G401 (cell line): ENCODE results near the gene DLG1. TPM values are rescaled to one million over a fixed set of nuclear protein-coding genes. Genes with fewer than 3 reads are reported as not detected.

Source experiments
- DNase-seq: peaks from one replicate; pipeline ENCODE4 v3.0.0-alpha.2; 2015; ENCODE audit warnings: low spot score
- in situ Hi-C: cut with HindIII; loops from 2 replicates; pipeline ENCODE4 v1.10.0; 2016; ENCODE audit warnings: low sequenced_read_pairs, mixed read lengths
- total RNA-seq: library from RNA; depleted of rRNA; stranded (reverse); fragments of >200 nt; shearing (Covaris generic); gene quantifications from 2 replicates; pipeline ENCODE4 v1.2.3, GENCODE V29; 2014

DLG1 gene
- total RNA-seq, 1 experiment from 2014 or later, result 35.0 TPM

DNA sequence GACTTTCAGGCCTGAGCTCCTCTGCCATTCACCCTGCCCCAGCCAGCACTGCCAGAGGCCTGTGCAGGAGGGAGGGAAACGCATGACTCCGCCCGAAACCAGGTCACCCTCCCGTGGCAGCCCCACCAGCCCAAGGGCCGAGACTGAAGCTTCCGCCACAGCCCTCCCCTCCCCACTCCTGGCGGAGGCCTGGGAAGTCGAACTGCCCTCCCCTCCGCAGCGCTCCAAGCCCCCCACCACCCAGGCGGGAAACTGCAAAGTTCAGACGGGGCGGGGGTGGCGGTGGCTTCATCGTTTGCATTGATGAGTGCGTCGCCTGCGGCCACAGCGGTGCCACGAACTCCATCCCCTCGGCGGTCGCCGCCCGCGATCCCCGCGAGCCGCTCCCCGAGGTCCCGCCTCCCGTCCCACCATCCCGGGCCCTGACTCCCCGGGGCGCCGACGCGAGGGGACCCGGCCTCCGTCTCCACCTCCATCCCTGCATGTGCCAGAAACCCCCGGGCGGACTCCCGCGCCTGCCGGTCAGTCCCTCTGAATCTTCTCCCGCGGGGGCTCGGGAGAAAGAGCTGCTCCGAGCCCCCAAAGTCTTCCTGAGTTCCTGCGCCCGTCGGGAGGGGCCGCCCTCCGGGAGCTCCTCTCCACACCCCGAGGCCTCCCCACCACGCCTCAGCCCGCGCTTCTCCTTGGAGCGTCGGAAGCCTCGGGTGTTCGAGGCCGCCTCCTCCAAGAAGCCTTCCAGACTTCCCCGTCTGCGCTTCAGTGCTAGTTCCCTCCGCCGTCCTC is 269.5 kb downstream of the DLG1 start:
- DNase-seq, result no peak
- in situ Hi-C loops, result no loop called here

DNA sequence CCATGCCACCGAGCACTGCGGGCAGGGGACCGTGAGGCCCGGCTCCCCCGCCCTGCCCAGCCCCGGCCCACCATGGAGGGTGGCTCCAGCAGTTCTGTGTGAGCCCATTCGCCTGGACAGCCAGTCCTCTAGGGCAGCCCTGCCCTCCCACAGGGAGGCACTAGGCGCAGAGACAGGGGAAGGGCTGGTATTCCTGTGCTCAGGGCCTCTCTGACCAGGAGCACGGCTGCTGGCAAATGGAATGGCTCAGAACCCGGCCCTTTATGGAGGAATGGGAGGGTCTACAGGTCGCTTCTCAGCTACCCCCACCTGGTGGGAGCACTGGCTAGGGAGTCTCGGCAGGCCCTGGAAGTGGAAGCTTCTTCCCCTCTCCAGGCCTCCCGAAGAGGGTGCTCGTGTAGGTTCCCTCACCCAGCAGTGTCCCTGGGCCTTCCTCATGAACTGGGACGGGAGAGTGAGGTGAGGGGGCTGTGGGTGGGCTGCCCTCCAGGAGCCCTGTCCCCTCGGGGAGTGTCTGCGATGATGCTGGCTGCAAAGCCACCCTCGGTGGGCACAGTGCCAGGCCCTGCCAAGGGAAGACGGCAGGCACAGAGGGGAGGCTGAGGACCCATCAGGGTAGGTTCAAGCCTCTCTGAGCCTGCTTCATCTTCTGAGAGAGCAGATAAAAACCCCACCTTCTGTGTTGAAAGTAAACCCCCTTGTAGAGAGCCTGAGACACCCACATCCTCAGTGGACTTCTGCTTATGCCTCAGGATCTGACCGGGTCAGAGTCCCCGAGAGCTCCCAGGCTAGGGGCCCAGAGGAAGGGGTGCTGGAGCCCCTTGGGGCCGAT is 270.3 kb downstream of the DLG1 start:
- in situ Hi-C loops, result no loop called here
- DNase-seq, result no peak

DNA sequence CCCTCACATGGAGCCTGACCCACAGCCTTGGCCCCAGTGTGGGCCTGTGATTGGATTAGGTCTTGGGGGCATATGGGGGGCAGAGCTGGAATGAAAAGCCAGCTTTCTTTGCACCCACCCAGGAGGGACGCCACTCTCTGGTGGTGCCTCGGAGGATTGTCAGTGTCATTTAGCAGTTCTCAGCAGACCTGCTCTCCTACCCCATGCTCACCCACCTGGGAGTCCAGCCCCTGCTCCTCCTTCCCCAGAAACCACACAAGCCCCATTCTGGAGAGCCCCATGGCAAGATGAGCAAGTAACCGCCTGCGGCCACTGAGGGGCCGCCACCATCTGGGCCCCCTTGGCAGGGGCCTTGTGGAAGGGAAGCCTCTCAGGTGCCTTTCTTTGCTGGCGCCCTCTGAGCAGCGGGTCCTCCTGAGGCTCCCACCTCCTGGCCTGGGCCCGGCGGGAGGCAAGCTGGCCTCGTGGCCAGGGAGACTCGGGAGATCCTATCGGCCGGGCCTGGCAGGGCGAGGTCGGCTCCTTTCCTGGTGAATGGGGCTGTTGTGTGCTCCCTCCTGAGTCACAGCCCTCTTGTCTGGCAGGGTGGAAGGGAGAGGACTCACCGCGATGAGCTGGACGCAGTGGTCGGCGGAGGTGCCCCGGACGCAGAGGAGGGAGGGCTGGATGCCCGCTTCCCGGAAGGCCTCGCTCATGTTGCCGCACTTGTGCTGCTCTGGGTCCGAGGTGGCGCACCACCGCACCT is 271.1 kb downstream of the DLG1 start:
- in situ Hi-C loops, result no loop called here
- DNase-seq, result no peak

DNA sequence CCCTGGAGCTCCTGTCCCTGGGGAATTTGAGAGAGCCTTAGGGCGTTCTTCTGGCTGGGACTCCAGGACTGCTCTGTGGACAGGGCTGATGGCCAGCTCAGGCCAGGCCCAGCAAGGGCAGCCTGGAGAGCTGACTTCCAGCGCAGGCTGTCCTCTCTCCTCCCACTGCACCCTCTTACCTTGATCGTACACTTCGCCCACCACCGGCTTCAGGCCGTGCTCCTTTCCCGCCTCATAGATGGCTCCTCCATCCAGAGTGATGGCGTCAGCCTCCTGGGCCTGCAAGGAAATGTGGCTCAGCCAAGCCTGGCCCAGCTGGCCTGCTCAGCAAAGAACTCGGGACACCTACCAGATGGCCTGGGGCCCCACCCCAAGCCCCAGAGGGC is 271.9 kb downstream of the DLG1 start:
- no peak for DNase-seq
- in situ Hi-C loops, result no loop called here

DNA sequence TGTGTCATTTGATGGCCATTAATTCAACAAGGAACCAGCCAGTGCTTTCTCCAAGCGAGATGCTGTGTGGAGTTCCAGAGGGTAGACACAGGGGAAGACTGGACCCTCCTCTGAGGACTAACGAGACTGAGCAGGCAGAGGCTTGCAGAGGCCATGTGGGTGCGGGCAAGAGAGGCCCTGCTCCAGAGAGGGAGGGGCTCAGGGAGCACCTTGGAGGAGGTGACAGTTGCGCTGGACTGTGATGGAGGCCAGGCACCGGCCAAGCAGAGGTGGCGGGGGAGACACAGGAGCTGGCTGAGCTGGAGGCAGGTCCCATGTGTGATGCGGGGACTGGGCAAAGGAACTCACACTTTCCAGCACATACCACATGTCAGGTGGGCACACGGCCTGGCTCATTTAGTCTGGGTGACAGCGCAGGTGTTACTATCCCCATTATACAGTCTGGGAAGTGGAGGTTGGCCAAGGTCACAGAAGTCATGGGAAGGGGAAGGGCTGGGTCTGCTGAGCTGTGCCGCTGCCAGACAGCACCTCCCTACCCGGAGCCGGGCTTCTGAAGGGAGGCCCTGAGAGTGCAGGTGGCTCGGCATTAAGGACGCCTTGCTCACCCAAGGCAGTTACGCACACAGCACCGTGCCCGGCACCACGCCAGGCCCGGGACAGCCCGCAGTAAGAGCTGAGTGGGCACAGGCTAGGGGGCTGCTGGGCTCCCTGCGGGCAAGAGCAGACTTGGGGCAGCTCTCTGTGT is 272.5 kb downstream of the DLG1 start:
- no peak for DNase-seq
- in situ Hi-C loops, result no loop called here

DNA sequence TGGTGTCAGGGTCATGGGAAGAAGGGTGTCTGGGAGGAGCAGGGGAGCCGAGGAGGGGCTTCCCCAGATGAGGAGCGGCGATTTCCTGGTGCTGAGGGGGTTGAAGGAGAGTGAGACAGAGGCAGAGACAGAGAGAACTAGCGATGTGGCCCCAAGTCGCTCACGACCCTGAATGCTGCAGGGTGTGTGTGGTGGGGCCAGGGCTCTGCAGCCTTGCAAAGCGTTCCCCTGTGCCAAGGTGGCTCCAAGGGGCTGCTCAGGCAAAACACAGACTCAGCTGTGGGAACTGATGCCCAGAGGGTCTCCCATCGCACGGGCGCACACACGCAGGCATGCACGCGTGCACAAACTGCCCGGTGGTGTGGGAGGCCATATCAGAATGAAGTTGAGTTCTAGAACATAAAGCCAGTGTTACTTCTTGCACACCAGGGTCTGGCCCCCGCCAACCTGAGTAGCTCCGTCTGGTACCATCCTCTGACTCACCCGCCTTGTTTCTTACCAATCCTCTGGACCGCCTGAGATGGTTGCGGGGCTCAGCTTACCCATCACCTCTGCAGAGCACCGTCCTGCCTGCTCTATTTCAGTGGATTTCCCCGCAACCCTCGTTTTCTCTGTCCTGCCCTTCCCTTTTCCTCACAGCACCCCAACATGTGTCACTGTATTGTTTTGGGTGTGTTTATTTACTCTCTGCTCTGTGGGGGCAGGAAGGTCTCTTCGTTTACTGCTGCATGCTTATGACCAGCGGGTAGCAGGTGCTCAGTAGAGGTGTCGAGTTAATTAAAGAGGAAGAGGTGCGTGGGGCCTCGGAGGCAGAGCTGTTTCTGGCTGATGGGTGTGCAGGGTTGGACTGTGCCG is 273.3 kb downstream of the DLG1 start:
- in situ Hi-C loops, result no loop called here
- no peak for DNase-seq

DNA sequence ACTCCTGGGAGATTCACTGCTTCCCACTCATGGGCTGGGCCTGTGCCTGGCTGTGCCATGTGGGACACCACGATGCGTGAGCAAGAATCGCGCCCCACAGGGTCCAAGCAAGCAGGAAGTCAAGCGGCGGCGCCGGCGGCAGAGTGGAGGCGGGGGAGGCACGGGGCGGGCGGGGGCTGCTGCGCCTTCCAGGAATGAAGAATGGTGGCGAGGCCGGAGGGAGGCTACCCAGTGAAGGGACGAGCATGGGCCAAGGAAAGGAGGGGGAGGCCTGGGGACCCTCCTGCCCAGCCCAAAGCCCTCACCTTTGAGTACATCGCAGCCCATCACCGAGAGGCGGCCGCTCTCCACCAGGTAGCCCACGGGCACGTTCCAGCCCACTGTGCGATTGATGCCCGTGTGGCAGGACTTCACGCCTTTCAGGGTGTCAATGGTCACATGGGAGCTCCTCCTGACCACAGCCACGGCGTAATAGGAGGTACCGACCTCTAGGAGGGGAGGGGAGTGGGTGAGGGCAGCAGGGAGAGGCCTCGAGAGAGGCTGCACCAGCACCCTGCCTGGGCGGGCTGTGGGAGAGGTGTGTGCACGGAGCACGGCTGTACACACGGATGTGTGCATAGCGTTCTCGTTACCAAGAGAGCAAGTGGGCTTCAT is 274.3 kb downstream of the DLG1 start:
- no peak for DNase-seq
- in situ Hi-C loops, result no loop called here

DNA sequence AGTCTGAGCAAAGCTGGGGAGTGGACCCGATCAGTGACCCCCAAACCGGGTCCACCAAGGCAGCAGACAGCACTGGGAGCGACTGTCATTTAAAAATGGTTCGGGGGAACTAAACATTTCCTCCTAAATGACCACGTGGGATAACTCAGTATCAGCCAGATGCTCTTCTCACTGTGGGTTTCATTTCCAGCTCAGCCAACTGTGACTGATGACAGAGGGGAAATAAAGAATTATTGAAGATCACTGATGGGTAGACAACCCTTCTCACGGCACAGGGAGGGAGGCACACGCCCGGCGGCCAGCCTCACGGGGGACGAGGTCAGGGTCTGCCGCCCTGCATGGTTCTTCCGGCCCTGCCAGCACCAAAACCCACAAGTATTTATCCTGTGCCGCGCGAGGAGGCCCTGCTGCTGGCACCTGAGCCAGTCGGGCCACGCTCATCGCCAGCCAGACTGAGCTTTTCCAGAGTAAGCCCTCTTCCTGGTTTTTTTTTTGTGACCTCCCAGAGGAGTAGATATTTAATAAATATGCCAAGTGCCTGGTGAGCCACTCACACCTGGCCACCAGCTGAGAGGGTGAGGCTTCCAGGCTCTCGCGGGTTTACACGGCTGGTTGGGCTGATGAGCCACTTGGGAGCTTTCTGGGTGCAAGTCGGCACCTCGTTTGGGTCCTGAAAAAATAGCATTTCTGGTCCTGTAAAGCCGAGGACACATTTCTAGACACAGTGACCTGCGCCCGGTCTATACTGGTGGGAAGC is 275.0 kb downstream of the DLG1 start:
- in situ Hi-C loops, result no loop called here
- no peak for DNase-seq

DNA sequence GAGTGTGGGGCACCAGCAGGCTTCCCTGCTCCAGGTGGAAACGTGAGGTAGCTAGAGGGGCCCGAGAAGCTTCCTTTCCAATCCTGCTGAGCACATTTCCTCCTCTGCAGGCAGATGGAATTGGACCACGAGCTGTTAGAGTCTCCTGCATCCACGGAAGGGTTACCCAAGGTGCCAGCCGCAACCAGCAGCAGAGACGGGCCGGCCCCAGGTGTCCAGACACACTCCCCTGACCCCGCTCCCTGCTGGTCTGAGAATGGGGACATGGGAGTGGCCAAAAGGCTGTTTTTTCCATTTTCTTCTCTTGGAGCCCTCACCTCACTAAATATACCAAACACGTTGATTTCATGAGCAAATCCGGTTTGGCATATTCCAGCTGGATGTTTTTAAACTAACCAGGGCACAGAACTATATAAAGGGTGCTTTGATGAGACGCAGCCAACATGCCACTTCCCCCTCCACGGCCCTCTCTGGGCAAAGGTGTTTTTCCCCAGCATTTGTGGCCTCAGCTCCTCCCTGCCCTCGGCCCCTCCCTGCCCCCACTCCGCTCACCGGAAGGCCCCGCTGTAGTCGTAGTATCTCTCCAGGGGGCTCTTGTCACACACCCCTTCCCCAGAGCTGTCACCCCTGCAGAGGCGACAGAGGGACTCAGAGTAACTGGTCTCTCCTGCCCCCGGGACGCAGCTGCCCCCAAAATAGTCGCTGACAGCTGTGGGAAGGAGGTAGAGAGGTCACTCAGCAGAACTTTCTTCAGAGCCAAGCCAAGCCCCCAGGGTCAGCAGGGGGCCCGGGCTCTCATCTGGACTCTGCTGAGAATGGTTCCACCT is 275.8 kb downstream of the DLG1 start:
- in situ Hi-C loops, result no loop called here
- no peak for DNase-seq

DNA sequence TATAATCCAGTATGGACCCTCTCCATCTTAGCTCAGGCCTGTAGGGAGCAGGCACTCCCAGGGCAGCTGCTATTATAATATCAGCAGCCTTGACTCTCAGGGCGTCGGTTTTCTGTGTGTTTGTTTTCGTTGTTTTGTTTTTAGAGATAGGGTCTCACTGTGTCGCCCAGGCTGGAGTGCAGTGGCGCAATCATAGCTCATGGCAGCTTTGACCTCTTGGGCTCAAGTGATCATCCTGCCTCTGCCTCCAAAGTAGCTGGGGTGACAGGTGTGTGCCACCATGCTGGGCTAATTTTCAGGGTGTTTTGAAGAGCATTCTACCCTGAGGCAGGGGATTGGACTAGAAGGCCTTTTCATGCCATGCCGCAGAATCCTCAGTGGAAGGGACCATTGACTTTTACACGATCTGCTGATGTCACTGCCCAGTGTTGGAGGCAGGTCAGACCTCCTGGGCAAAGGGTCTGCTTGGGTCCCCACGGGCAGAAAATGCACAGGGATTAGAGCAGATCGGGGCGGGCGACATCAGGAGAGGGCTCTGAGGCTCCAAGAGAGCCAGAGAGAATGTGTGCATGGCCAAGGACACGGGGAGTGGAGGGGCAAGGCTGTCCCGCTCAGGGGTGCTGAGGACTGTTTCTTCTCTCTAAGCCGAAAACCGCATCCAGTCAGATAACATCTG is 276.5 kb downstream of the DLG1 start:
- in situ Hi-C loops, result no loop called here
- DNase-seq, result no peak

DNA sequence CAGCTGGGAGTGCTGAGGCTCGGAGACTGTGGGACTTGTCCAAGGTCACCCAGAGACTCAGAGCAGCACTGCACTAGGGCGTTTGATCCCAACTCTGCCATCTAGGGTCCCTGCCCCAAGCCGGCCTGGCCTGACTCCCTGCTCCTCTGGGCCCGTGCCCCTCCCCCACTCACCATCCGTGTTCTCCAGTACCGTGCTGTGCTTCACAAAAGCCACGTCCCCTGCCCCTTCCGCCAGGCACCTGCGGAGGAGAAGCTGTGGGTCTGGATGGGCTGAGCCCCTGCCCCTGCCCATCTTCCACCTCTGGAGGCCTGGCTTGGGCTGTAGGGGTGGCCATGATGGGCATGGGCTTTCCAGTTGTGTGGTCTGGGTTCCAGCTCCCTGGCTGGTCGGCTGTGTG is 277.2 kb downstream of the DLG1 start:
- no peak for DNase-seq
- in situ Hi-C loops, result no loop called here

DNA sequence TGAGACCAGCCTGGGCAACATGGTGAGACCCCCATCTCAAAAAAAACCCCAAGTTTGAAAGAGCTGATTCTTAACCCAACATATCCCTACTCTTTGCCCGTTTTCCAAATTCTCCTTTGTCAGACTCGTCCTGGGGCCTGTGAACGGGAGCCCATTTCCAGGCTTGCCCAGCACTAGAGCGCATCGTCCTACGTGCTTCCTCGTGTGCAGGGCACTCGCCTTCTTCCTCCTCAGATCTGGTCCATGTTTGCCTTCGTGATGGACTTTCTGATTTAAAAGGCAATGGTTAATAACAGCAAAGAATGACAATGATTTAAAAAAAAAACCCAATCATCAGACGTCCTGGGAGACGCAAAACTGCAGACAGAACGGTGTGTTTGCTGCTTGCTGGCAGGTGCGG is 278.9 kb downstream of the DLG1 start:
- DNase-seq, result no peak
- in situ Hi-C loops, result no loop called here

DNA sequence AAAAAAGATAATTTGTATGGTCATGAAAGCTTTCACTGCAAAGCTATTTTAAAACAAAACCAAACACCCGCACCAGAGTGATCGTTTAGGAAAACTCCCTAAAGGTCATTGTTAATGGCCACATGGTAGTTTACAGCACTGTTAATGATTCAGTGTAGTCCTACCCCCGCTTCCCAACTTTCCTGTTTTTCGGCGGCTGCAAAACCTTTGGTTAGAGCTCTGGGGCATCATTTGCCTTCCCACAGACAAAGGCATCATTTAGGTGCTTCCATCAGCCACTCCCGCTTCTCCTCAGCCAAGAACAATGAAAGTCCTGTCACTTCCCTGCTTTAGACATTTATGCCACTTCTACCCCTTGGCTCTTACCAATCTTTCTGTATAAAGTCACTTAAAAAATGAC is 279.4 kb downstream of the DLG1 start:
- no peak for DNase-seq
- in situ Hi-C loops, result no loop called here

DNA sequence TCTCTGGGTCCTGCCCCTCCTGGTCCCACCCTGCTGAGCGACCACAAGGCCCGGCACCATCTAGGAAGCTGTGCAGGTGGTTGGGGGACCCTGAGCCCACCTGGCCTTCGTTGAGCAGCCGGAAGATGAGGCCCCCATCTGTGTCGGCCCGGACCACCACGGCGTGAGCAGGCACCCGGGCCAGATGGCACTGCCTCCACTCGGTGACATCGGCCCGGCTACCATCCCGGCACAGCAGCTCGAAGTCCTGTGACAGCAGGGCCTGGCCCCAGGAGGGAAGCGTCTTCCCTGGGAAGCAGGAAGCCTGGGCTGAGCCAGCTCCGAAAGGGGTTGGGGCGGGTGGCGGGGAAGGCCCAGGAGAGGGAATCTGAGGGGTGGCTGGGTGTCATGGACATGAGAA is 281.4 kb downstream of the DLG1 start:
- in situ Hi-C loops, result no loop called here
- DNase-seq, result no peak

DNA sequence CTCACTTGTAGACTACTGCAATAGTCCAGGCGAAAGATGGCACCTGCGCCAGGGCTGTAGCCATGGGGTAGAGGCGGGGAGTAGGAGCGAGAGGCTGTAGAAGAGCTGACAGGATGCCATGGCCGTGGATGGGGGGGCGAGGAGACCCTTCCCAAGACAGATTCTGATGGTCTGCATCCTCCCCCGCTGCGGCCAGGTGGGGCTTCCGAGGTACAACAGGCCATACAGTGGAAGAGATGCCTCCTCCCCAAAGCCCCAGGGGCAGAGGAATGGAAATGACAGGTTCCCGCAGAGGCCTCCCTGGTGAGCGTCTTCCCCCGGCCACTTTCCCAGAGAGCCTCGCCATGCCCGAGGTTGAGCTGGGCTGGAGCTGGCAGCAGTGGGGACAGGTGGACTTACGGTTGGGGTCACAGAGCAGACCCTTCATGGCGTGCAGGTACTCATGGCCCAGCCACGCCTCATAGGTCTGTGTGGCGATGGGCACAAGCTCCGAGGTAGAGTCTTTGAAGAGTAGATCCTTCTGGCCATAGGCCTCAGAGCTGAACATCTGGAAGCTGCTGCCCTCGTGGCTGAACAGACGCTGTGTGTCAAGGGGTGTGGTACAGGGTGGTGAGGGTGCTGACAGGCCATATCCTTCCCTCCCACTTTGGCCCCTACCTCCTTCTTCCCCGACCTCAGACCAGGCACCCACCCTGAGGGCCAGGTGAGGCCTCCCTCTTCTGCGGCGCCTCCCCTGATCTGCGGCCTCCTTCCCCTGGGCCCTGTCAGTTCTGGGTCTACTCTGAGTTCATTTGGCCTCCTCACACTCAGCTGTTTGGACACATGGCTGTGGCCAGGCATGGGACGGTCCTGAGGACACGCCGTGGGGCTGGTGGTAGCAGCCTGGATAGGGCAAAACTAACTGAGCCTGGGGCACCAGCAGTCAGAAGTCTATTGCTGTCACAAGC is 282.3 kb downstream of the DLG1 start:
- DNase-seq, result no peak
- in situ Hi-C loops, result no loop called here
